ENCODE data around the gene MIER2.

The MIER2 gene

GRCh38 chr19:313169-313987 is 31.2 kb downstream of the MIER2 start:
- TF ChIP-seq REST (IDR thresholded peaks at IDR 0.05; ENCODE audit: insufficient read depth in 1 of 2, low read depth in 2 of 2, low read length in 2 of 2) (no peak), FOXP2 (optimal IDR thresholded peaks at IDR 0.05; ENCODE audit: borderline replicate concordance, extremely low read depth, extremely low read length, insufficient read depth) (no peak)

GRCh38 chr19:311813-312261 is 32.8 kb downstream of the MIER2 start:
- no peak for TF ChIP-seq SIN3A (IDR thresholded peaks at IDR 0.05; ENCODE audit: borderline replicate concordance, insufficient read depth, low read length)
- no peak for TF ChIP-seq TAF1 (IDR thresholded peaks at IDR 0.05; ENCODE audit: borderline replicate concordance, insufficient read depth, low read length)
- TF ChIP-seq REST (IDR thresholded peaks at IDR 0.05; ENCODE audit: insufficient read depth in 1 of 2, low read depth in 2 of 2, low read length in 2 of 2) = no peak
- no peak for TF ChIP-seq FOXP2 (optimal IDR thresholded peaks at IDR 0.05; ENCODE audit: borderline replicate concordance, extremely low read depth, extremely low read length, insufficient read depth)
- no peak for TF ChIP-seq POLR2AphosphoS5 (IDR thresholded peaks at IDR 0.05; ENCODE audit: low read depth, low read length)

- TF ChIP-seq POLR2AphosphoS5 (IDR thresholded peaks at IDR 0.05; ENCODE audit: low read depth, low read length) = no peak
- TF ChIP-seq TAF1 (IDR thresholded peaks at IDR 0.05; ENCODE audit: borderline replicate concordance, insufficient read depth, low read length) = no peak
- TF ChIP-seq REST (IDR thresholded peaks at IDR 0.05; ENCODE audit: insufficient read depth in 1 of 2, low read depth in 2 of 2, low read length in 2 of 2) = no peak
- no peak for TF ChIP-seq FOXP2 (optimal IDR thresholded peaks at IDR 0.05; ENCODE audit: borderline replicate concordance, extremely low read depth, extremely low read length, insufficient read depth)
- TF ChIP-seq SIN3A (IDR thresholded peaks at IDR 0.05; ENCODE audit: borderline replicate concordance, insufficient read depth, low read length) = no peak
Measured at GRCh38 chr19:310781-311496, 33.7 kb downstream of the MIER2 start.

GRCh38 chr19:310141-310651 is 34.4 kb downstream of the MIER2 start:
- no peak for TF ChIP-seq POLR2AphosphoS5 (IDR thresholded peaks at IDR 0.05; ENCODE audit: low read depth, low read length)

- TF ChIP-seq TAF1 (IDR thresholded peaks at IDR 0.05; ENCODE audit: borderline replicate concordance, insufficient read depth, low read length) (no peak), POLR2AphosphoS5 (IDR thresholded peaks at IDR 0.05; ENCODE audit: low read depth, low read length) (no peak), SIN3A (IDR thresholded peaks at IDR 0.05; ENCODE audit: borderline replicate concordance, insufficient read depth, low read length) (no peak), REST (IDR thresholded peaks at IDR 0.05; ENCODE audit: insufficient read depth in 1 of 2, low read depth in 2 of 2, low read length in 2 of 2) (no peak), FOXP2 (optimal IDR thresholded peaks at IDR 0.05; ENCODE audit: borderline replicate concordance, extremely low read depth, extremely low read length, insufficient read depth) (no peak)
Measured at GRCh38 chr19:309206-309565, 35.4 kb downstream of the MIER2 start.

Data from PFSK-1 (cell line).